ENCODE results near the gene KBTBD12.

KBTBD12 gene

DNA sequence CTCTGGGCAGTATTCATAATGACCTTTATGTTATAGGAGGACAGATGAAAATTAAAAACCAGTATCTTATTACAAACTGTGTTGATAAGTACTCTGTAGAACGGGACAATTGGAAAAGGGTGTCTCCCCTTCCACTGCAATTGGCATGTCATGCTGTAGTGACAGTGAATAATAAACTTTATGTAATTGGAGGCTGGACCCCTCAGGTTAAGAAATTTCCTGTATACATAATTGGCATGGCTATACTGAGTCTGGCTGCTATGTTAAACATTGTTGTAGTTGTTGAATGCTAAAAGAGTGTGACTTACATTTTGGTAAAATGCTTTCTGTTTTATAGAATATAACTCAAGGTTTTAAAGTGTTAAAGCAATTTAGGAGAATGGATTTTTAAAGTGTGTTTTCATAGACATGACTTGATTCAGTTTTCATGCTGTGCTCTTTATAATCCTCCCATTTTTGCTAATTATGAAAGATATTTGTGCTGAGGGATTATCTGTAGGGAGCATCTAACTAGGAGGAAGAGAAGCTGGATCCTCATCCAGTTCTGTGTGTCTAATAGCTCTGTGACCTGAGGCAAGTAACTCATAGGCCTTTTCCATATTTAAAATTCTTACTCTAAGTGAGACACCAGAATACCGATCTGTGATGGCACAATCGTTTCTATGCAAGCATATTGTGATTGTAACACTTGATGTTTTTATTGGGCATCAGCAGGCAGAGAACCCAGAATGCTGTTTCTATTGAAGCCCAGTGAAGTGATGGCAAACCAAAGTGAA, 13.0 kb downstream of the KBTBD12 start:
- Histone ChIP-seq H3K36me3 (ENCODE audit: insufficient read depth, low read length) (no peaks in the 10 kb centered on the region), H3K9me3 (ENCODE audit: low read depth, low read length) (no peaks in the 10 kb centered on the region), H3K9ac (ENCODE audit: insufficient read length) (no peak overlapping the region), H3K27ac (no peak overlapping the region), H3K4me3 (no peak overlapping the region)
- no peak for DNase-seq (ENCODE audit: low read depth, low spot score)
- no peak for TF ChIP-seq EZH2 (IDR thresholded peaks at IDR 0.05)
- TF ChIP-seq FOXP2 (optimal IDR thresholded peaks at IDR 0.05; ENCODE audit: control extremely low read depth, extremely low read length, insufficient read depth), result no peak
- TF ChIP-seq POLR2AphosphoS5 (IDR thresholded peaks at IDR 0.05; ENCODE audit: borderline replicate concordance, low read depth, low read length), result no peak

DNA sequence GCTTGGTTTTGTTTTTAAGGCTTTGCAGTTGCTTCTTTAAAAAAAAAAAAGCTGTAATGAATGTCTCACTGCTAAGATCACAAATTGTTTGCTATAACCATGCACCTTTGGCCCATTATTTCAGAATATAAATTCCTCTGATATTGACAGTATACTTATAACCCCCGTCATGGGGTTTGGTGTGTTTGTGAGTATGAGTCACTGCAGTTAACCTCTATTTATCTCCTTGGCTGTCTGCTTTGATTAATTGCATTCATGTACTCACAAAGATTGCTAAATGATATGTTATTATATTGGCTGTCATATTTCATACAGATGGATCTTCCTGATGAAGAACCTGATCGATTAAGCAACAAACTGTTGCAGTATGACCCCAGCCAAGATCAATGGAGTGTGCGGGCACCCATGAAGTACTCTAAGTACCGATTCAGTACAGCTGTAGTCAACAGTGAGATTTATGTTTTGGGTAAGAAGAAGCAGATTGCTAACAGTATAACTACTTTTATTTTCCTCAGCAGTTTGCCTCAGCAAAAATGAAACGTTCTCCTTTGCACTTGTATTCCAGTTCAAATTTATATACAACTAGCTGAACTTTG, 14.9 kb downstream of the KBTBD12 start:
- no peak for DNase-seq (ENCODE audit: low read depth, low spot score)

DNA sequence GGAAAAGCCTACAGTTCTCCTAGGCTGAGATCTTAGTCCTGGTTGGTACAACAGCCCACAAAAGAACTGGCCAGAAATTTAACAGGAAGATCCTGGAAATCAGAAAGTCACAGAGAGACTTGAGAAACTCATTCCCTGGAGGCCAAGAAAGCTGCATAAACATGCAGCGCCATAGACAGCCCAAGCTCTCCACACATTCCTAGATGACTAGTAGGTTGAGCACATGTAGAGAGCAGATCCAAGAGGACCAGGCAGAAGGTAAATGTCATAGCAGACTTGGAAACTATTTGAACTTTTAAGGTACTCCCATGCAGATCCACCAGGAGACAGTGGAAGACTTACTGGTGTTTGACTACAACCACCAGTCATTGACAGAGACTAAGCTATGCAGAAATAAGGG, 18.4 kb downstream of the KBTBD12 start:
- DNase-seq (ENCODE audit: low read depth, low spot score), result no peak
- Histone ChIP-seq H3K4me3 (no peak overlapping the region), H3K9ac (ENCODE audit: insufficient read length) (no peak overlapping the region), H3K36me3 (ENCODE audit: insufficient read depth, low read length) (no peaks in the 10 kb centered on the region), H3K27ac (no peak overlapping the region), H3K9me3 (ENCODE audit: low read depth, low read length) (no peaks in the 10 kb centered on the region)
- no peak for TF ChIP-seq FOXP2 (optimal IDR thresholded peaks at IDR 0.05; ENCODE audit: control extremely low read depth, extremely low read length, insufficient read depth)
- TF ChIP-seq POLR2AphosphoS5 (IDR thresholded peaks at IDR 0.05; ENCODE audit: borderline replicate concordance, low read depth, low read length), result no peak
- TF ChIP-seq EZH2 (IDR thresholded peaks at IDR 0.05), result no peak

More for the DNA sequence above, 14.9 kb downstream of the KBTBD12 start:
- Histone ChIP-seq H3K27ac (no peak overlapping the region), H3K4me3 (no peak overlapping the region), H3K9me3 (ENCODE audit: low read depth, low read length) (no peaks in the 10 kb centered on the region), H3K36me3 (ENCODE audit: insufficient read depth, low read length) (no peaks in the 10 kb centered on the region), H3K9ac (ENCODE audit: insufficient read length) (no peak overlapping the region)
- no peak for TF ChIP-seq EZH2 (IDR thresholded peaks at IDR 0.05)
- TF ChIP-seq FOXP2 (optimal IDR thresholded peaks at IDR 0.05; ENCODE audit: control extremely low read depth, extremely low read length, insufficient read depth), result no peak
- TF ChIP-seq POLR2AphosphoS5 (IDR thresholded peaks at IDR 0.05; ENCODE audit: borderline replicate concordance, low read depth, low read length), result no peak

DNA sequence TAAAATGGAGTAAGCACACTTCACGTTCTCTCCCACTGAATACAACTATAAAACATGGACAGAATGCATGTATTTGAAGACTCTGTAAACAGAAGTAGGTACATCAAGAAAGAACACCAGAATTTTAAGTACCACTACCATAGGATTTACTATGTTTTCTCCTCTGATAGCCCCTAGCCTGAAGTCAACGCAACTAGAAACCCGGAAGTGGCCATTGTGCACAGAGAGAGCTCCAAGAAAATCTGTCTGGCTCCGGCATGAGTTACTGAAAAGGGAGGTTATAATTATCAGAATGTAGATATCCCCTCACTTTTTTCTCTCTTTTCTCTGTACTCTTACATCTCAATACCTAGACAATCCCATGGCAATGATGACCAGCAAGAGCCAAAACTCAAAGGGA, 23.8 kb downstream of the KBTBD12 start:
- Histone ChIP-seq H3K4me3 (no peak overlapping the region), H3K9me3 (ENCODE audit: low read depth, low read length) (no peaks in the 10 kb centered on the region), H3K27ac (no peak overlapping the region), H3K36me3 (ENCODE audit: insufficient read depth, low read length) (no peaks in the 10 kb centered on the region), H3K9ac (ENCODE audit: insufficient read length) (no peak overlapping the region)
- TF ChIP-seq FOXP2 (optimal IDR thresholded peaks at IDR 0.05; ENCODE audit: control extremely low read depth, extremely low read length, insufficient read depth), result no peak
- no peak for TF ChIP-seq EZH2 (IDR thresholded peaks at IDR 0.05)
- no peak for TF ChIP-seq POLR2AphosphoS5 (IDR thresholded peaks at IDR 0.05; ENCODE audit: borderline replicate concordance, low read depth, low read length)
- no peak for DNase-seq (ENCODE audit: low read depth, low spot score)

DNA sequence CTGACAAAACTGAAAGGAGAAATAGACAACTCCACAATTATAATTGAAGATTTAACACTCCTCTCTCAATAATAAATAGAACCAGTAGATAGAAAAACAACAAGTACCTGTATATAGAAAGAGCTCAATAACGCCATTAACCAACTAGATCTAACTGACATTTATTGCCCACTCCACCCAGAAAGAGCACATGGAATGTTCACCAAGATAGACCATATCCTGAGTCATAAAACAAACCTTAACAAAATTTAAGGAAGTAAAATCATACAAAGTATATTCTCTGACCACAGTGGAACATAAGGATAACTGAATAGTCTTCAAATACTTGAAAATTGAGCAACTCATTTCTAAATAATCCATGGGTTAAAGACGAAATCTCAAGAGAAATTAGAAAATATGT, 25.1 kb downstream of the KBTBD12 start:
- no peak overlapping the region for H3K9ac ChIP-seq (ENCODE audit: insufficient read length)
- no peak for DNase-seq (ENCODE audit: low read depth, low spot score)
- H3K27ac ChIP-seq, result no peak overlapping the region
- H3K36me3 ChIP-seq (ENCODE audit: insufficient read depth, low read length), result no peaks in the 10 kb centered on the region
- no peak overlapping the region for H3K4me3 ChIP-seq
- H3K9me3 ChIP-seq (ENCODE audit: low read depth, low read length), result no peaks in the 10 kb centered on the region
- TF ChIP-seq EZH2 (IDR thresholded peaks at IDR 0.05), result no peak
- TF ChIP-seq FOXP2 (optimal IDR thresholded peaks at IDR 0.05; ENCODE audit: control extremely low read depth, extremely low read length, insufficient read depth), result no peak
- TF ChIP-seq POLR2AphosphoS5 (IDR thresholded peaks at IDR 0.05; ENCODE audit: borderline replicate concordance, low read depth, low read length), result no peak

DNA sequence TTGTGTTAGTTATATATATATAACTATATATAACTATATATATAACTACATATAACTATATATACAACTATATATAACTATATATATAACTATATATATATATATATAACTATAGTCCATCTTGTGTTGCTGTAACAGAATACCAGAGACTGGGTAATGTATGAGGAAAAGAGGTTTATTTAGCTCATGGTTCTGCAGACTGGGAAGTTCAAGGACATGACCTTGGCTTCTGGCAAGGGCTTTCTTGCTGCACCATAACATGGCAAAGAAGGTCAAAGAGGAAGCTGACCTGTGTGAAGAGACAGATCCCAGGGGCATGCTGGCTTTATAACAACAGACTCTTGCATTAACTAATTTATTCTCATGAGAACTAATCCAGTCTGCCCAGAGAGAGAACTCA, 27.6 kb downstream of the KBTBD12 start:
- Histone ChIP-seq H3K9ac (ENCODE audit: insufficient read length) (no peak overlapping the region), H3K36me3 (ENCODE audit: insufficient read depth, low read length) (no peaks in the 10 kb centered on the region), H3K27ac (no peak overlapping the region), H3K4me3 (no peak overlapping the region), H3K9me3 (ENCODE audit: low read depth, low read length) (no peaks in the 10 kb centered on the region)
- TF ChIP-seq POLR2AphosphoS5 (IDR thresholded peaks at IDR 0.05; ENCODE audit: borderline replicate concordance, low read depth, low read length), result no peak
- no peak for DNase-seq (ENCODE audit: low read depth, low spot score)

DNA sequence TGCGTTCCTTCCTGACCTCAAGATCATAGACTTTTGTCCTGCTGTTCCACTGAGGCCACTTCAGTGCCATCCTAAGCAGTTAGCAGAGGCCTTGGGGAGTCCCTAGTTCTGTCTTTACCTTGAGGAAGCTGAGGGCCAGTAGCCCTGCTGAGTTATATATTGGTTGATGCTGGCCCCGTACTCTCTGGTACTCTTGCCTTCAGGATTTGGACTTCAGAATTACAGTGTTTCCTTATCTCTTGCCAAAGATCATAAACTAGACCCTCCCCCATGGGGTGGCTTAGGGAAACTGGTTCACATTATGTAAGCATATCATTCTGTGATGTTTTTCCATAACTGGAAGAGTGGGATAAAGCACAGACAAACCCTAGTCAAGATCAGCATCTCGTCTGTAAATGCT, 33.2 kb downstream of the KBTBD12 start:
- TF ChIP-seq EZH2 (IDR thresholded peaks at IDR 0.05), result no peak
- TF ChIP-seq FOXP2 (optimal IDR thresholded peaks at IDR 0.05; ENCODE audit: control extremely low read depth, extremely low read length, insufficient read depth), result no peak
- Histone ChIP-seq H3K4me3 (no peak overlapping the region), H3K27ac (no peak overlapping the region), H3K9ac (ENCODE audit: insufficient read length) (no peak overlapping the region), H3K9me3 (ENCODE audit: low read depth, low read length) (no peaks in the 10 kb centered on the region), H3K36me3 (ENCODE audit: insufficient read depth, low read length) (no peaks in the 10 kb centered on the region)
- DNase-seq (ENCODE audit: low read depth, low spot score), result no peak

DNA sequence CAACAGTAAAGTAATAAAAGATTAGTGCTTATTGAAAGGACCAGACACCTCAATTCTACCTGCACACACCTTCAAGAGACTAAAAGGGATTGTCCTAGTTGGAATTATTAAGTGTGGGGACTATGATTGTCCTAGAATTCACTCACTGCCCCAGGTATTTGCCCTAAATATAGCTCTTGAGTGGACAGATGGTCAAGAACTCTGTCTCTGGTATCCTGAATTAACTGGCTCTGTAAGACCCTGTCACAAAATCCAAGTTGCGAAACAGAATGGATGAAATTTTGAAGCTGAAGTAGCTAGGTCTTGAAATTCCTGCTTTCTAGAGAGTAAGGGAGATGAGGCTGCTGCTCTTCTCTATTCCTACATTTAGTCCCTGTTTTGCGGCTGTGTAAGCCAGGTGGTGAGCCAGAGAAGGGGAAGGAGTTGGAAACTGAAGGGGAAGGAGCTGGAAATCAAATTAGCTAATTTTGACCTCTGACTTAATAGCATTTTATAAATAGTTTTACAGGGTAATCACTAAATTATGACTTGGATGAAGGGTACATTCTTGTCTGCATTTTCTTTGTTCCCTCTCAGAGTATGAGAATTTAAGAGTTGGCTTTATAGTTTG, 34.5 kb downstream of the KBTBD12 start:
- no peak for DNase-seq (ENCODE audit: low read depth, low spot score)
- Histone ChIP-seq H3K4me3 (no peak overlapping the region), H3K9ac (ENCODE audit: insufficient read length) (no peak overlapping the region), H3K36me3 (ENCODE audit: insufficient read depth, low read length) (no peaks in the 10 kb centered on the region), H3K27ac (no peak overlapping the region), H3K9me3 (ENCODE audit: low read depth, low read length) (no peaks in the 10 kb centered on the region)
- TF ChIP-seq POLR2AphosphoS5 (IDR thresholded peaks at IDR 0.05; ENCODE audit: borderline replicate concordance, low read depth, low read length) (no peak), EZH2 (IDR thresholded peaks at IDR 0.05) (no peak), FOXP2 (optimal IDR thresholded peaks at IDR 0.05; ENCODE audit: control extremely low read depth, extremely low read length, insufficient read depth) (no peak)
